ENCODE results near the gene SLC16A2.

SLC16A2 gene

DNA sequence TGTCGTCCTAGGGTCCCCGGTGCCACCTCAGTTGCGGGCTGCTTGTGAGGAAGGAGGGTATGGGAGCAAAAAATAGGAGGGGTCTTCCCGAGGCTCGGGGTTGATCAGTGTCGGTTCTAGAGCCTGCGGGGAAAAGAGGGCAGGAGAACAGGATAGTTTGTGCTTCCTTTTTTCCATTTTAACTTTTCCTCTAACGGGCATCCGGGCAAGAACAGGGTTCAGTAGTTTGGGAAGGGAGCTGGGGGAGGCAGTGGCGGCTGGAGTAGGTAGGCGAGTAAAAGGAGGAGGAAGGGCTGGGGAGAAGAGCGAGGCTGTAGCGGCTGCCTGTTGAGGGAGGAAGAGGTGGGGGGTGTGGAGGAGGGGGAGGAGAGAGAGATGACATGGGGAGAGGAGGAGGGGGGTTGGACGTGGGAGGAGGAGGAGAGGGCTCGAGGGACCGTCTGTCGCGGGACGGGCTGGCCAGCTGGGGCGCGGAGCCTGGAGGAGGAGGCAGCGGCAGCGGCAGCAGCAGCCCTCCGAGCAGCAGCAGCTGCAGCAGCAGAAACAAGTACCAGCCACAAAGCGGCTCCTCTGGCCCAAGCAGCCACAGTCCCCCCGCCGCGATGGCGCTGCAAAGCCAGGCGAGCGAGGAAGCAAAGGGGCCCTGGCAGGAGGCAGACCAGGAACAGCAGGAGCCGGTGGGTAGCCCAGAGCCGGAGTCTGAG lies at the start of gene SLC16A2:
TSS of gene SLC16A2 (plus strand) at position 458 of the 704 bp plus-strand sequence. CDS start at position 603, 145 bp downstream.
- DNase-seq = no peak

DNA sequence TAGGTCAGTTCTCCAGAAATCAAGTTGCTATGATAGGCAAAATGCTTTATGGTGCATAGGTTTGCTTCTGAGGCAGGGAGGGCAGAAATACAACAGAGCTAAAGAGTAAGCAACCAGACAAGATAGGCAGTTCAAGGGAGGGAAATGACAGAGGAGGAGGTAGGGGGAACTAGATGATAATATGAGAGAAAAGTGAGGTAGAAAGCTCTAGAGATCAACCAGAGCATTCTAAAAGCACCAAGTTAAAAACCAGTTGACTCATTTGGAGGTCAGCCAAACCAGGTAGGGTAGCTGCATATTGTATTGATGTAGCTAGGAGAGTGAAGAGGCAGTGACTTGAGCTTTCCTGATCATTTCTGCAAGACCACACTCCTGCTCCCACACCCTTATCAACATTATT lies 49.0 kb upstream of the SLC16A2 start:
- no peak for DNase-seq

DNA sequence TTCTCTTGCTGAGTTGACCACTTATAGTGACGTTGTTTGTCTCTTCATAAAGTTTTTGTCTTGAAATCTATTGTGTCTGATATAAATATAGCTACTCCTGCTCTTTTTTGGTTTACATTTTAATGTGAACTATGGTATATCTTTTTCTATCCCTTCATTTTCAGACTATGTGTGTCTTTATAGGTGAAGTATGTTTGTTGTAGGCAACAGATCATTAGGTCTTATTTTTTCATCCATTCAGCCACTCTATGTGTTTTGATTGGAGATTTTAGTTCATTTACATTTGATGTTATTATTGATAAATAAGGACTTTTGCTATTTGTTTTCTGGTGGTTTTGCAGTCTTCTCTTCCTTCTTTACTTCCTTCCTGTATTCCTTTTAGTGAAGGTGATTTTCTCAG lies 44.0 kb upstream of the SLC16A2 start:
- DNase-seq = no peak

DNA sequence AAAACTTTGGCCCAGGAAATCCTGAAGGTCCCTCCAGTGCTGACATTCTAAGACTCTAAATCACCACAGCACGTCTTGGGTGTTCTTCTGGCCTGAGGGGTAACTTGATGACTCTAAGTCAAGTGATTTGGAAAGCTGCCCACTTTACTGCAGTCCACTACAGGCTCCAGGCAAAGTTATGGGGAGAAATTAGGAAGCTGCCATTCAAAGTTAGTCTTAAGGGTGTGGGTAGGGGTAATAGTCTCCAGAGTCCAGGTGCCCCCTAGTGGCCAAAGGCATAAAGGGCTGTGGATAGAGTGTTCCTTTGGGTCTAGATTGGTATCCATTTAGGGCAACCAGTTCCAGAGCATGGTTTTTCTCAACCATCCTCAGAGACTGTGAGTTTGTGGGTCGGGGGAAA lies 38.7 kb upstream of the SLC16A2 start:
- DNase-seq = peak; percentile 2

DNA sequence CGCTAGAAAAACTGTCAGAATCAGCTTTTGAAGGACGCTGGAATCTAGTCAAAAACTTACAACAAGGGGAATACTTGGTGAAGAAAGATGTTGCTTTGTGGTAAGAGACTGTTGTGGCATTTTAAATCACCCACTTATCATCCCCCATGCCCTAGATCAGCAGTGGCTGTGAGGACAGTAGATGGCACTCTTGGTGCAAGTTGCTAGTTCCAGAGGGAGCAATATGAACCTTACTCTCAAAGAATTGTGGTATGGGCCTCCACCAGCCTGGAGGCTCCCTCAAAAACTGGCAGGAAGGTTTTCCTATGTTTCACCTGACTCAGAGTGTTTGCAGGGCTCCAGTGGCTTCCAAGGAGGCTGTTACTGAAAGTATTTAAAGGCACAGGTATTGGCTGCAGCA lies 37.7 kb upstream of the SLC16A2 start:
- no peak for DNase-seq

DNA sequence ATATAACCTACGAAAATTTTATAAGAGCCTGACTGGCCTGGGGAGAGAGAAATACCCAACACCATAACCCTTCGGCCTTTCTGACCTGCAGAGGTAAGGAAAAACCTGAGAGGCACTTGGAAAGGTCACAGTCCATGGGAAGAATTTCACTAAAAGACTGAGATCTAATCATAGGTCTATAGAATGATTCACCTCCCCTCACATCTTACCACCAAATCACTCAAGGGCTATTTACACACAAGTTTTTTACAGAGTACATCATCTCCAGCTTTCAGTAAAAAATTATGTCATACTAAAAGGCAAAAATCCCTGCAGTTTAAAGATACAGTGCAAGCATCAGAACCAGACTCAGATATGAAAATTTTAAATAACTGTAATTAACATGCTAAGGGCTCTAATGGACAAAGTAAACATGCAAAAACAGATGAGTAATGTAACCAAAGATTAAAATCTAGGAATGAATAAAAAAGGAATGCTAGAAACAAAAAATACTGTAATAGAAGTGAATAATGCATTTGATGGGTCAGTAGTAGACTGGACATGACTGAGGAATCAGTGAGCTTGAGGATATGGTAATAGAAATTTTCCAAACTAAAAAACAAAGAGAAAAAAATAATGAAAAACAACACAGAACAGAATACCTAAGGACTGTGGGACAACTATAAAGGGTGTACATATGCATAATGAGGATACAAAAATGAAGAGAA lies 32.1 kb upstream of the SLC16A2 start:
- DNase-seq = no peak

DNA sequence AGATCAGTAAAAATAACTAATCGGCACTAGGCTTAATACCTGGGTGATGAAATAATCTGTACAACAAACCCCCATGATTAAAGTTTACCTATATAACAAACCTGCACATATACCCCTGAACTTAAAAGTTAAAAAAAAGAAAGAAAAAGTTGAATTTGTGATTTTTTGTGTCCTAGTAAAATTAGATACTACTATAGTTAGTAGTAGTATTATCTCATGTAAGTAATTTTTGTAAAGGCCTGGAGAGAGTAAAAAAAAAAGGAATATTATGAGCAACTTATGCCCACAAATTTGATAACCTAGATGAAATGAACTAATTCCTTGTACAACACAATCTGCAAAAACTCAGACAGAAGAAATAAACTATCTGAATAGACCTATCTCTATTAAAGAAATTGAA lies 25.7 kb upstream of the SLC16A2 start:
- DNase-seq = no peak

DNA sequence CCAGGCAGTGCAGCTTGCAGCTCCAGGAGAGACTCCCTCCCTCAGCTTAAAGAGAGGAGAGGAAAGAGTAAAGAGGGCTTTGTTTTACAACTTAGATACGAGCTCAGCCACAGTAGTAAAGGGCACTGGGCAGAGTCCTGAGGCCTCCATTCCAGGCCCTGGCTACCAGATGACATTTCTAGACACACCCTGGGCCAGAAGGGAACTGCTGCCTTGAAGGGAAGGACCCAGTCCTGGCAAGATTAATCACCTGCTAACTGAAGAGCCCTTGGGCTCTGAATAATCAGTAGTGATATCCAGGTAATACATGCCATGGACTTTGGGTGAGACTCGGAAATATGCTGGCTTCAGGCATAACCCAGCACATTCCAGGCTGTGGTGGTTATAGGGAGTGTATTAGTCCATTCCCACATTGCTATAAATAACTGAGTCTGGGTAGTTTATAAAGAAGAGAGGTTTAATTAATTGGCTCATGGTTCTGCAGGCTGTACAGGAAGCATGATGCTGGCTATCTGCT lies 15.3 kb upstream of the SLC16A2 start:
- DNase-seq = no peak

DNA sequence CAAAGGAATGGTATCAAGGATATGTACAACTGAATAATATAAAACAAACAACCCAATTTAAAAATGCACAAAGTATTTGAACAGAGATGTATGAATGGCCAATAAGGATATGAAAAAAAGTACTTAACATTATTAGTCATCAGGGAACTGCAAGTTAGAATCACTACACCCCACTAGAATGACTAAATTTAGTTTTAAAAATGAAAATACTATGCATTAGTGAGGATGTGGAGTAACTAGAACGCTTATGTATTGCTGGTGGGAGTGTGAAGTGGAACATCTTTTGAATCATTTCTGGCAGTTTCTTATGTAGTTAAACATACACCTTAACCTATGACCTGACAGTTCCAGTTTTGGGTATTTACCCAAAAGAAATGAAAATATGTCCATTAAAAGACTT lies 13.0 kb upstream of the SLC16A2 start:
- DNase-seq = no peak

DNA sequence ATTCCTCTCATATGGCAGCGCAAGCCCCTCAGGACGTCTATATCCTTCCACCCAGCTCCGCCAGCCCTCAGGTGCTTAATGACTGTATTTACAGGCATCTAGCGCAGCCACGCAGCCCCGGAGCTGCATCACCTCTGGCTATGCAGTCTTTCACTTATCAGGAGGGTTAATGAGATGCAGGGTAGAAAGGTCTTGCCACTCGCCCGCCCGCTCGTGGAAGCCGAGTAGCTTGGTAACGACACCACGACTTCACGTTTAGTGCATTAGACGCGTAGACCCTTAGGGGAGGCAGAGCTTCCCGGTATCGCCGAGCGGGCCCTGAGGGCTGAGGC lies 1.5 kb upstream of the SLC16A2 start:
- no peak for DNase-seq

DNA sequence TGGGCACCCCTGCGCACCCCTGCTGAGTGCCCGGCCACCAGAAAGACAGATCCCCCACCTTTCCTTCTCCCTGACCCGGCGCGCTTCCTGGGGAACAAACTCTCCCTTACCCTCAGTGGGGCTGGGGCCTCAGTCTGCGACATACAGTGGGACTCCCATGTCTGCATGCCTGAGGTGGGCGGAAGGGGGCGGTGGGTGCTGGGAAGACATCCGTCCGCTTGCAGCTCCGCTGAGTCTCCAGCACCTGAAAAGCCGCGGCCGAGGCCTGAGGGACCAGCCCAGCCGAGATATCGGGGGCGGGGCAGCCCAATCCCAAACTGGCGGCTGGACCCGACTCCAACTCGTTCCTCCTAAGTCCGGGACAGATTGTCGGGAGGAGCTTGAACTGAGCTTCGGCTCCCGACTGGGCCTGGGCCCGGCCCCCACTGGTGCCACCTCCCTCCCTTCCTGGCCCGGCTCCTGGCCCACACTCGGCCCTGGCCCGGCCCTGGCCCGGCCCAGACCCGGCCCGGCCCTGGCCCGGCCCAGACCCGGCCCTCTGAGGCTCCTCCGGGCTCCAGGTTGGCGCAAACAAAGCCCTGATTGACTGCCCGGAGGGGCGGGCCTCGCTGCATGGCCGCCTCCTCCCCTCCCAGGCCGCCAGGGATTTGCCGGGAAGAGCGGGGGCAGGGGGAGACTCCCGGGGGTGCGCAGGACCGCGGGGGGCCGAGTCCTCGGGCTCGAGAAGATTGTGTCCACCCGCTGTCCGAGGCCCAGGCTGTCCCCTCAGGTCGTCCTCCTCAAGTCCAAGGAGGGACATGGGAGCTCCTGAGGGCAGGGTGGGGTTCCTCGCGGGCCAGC lies 877 bp upstream of the SLC16A2 start:
- no peak for DNase-seq

DNA sequence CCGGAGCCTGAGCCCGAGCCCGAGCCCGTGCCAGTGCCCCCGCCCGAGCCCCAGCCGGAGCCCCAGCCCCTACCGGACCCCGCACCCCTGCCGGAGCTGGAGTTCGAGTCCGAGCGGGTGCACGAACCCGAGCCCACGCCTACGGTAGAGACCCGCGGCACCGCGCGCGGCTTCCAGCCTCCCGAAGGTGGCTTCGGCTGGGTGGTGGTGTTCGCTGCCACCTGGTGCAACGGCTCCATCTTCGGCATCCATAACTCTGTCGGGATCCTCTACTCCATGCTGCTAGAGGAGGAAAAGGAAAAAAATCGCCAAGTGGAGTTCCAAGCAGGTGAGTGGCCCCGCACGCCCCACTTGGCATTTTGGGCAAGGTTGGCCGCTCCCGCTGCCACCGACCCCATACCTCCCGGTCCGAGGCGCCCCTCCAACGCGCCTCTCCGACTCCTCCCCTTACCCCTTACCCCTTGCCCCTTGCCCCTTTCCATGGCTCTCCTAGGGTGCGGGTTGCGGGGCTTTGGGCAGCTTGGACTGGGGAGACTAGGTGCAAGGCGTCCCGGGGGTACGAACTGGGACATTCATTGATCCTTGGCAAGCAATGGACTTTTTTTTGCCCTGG lies 553 bp downstream of the SLC16A2 start:
- DNase-seq = no peak

DNA sequence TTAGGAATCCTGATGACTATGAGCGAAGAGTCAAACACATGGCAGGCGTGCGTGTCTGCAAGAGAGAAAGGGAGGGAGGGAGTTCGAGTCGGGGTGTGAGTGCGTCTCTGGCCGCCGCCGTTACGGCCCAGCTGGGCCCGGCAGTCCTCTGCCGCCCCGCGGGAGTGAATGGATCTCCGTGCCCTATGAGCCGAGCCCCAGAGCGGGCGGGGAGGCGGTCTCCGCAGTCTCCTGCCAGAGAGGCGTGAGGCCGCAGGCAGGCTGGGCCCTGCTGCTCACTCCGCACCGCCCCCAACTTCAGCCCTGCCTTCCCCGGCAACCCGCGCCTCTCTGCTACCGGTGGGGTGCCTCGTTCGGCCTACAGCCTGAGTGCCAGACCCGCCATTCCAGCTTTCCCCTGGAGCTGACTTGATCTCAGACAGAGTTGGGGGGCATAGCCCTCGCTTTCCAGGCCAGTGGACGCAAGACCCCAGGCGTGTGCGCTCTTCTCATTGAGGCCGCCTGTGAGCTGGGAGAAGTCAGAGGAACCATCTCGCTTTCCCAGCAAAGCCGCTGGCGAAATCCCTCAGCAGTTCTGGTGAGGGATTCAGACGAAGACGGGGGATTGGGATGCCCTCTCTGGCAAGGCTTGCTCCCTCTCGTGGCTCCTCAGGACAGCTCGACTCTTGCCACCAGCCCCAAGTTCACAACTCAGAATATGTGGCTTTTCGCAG lies 1.4 kb downstream of the SLC16A2 start:
- no peak for DNase-seq

DNA sequence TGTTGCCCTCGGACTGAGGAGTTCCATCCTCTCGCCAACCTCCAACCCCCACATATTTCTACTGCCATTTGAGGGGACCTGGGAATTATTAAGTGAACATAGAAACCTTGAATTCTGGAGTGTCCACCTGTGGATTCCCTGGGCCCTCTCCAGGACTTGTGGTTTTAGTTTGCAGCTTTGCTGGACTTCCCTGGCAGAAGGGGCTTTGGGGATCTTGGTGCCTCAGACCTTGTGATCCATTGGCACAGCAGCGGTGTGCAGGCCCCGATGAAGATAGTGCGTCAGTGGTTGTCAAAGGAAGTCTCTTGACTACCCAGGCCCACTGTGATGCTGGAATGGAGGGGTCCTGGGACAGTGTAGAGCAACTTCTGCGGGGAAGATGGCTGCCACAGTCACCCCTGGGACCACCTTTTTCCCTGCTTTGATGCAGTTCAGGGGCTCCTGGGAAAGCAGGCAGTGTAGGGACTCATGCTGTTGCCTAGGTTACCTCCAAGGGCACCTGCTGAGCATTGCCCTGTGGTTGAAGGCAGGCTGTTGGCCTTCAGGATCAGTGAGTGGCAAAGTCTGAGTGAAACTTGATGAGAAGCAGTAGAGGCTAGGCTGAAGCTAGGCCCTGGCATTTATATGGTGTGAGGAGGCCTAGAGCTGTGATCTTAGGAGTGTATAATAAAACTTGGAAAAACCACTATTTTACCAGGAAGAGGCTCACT lies 2.2 kb downstream of the SLC16A2 start:
- no peak for DNase-seq

DNA sequence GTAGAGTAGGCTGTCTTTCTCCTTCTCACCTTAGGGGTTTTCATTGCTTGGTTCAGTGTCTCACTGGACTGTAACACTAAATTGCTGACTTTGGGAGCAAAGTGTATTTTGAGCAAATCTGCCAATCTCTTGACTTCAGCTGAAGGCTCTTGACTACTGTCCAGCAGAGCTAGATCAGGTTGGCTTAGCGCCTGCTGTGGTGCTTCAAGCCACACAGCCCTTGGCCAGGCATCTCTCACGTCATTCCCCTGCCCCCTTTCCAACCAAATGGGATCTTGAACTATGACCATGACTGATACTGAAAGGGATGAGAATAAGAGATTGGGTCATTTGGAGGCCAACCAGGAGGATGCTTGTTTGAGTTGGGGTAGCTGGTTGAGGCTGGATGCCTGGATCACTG lies 4.8 kb downstream of the SLC16A2 start:
- no peak for DNase-seq

DNA sequence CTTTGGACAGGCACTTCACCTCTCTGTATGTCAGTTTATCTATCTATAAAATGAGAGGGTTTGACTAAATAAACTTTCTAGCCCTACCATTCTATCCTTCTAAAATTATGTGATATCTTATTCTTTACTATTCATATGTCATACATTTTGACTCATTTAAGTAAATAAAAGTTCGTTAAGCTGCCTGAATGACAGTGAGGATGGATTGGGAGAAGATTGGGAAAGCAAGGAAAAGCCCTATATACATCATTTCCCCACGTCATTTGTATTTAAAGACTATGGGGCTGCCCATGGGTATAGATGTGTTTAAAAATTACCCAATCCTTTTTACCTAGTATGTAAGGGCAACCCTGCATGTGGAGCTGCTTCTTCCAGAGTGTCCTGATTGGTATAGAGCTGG lies 5.3 kb downstream of the SLC16A2 start:
- no peak for DNase-seq

DNA sequence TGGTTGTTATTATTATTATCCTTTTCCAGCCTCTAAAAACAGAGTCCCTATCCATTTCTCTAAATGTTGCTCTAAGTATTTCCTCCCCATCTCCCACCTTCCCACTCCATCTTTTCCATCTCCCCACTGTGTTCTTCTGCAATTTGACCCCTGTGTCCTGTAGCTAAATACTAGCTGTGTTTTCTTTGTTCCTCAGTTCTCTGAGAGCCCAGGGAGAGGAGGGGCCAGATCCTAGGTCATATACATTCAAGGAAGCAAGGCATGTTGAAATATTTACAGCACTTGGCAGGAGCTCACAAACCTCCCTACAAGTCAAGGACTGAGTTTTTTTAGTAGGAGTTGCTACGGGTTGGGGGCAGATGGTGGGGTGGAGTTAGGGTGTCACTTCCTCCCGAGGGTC lies 10.5 kb downstream of the SLC16A2 start:
- DNase-seq = no peak

DNA sequence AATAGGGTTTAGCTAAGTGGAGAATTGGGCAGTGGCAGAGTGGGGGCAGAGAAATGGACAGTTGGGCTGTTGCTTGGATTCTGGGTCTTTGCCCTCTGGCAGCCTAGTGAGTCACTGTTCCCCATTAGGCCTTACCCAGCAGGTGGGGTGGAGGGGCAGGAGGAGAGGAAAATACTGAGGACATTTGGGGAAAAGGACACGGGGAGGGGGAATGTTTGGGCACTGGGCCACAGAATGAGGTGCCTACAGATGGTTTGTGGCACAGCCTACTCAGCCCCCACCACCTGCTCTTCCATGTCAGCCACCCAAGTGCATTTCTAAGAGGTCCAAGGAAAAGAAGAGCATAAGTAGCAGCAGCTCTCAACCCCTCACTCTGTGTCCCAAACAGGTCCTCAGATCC lies 13.0 kb downstream of the SLC16A2 start:
- DNase-seq = no peak

DNA sequence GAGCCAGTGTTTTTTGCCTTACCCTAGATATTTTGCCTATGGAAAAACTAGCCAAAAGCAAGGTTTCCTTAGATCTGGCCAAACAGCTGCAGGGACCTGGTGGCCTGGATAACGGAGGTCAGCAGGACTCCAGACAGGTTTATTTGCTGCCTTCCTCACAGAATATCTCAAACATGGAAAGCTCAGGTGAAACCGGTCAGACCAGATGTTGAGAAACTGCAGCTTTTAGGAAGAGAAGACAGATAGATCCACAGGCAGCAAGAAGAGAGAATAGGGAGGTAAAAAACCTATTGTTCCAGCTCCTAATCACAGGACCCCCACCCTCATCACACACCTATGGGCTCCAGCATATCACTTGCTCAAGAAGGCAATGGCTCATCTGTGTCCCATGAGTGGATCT lies 16.2 kb downstream of the SLC16A2 start:
- no peak for DNase-seq

DNA sequence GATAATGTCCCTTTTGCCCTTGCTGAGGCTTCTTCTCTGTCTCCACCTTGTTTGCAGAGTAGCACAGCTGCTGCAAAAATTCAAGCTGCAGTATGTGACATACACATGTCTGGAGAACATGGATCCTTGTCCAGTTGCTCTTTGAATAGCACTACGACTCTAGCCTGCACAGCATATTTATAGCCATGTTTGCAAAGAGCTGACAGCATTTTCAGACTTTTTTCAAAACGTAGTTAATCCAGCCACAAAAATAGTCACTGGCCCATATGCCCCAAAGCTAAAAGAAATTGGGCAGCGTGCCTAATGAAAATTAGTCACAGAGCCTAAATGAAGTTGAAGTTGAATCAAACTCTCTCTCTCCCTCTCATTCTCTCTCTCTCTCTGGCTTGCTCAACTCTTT lies 17.5 kb downstream of the SLC16A2 start:
- no peak for DNase-seq

DNA sequence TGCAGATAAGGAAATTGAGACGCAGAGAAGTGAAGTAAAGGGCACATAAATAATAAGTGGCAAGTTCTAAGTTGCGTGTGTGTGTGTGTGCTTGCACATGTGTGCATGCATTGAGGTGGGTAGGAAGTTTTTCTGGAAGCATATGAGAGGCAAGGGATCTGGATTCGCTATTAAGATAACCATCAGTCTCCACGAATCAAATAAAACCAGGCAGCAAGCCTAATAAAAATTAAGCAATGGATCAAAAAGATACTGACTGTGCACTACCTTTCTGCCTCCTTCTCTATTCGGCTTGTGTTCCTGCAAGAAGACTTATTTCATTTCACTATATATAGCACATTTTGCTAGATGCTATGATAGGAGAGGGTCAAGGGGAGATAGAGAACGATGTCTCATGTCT lies 23.8 kb downstream of the SLC16A2 start:
- DNase-seq = no peak

DNA sequence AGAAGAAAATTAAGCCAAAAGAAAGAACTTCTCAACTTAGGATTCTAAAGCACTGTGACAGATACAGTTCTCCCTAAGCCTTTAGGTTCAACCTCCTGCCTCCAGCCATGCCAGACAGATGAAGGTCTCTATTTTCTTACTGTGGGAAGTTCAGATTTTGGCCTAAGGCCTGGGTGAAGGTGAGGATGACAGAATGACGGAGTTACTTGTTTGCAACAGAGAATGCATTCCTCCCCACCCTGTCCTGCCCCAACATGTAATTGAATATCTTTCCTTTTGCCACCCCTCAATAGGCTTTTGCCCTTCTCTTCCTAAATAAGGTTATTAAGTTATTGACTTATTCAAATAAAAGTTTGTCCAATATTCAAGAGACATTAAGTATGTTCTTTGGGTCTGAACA lies 25.6 kb downstream of the SLC16A2 start:
- no peak for DNase-seq
